Keratinocyte (primary cell): ENCODE data around the gene PNMA6E.

Experiments used
- EZH2 ChIP-seq: IDR thresholded peaks from one replicate; pipeline ENCODE4 v1.6.1; 2012; ENCODE audit warnings: inconsistent platforms, mild to moderate bottlenecking, low read length, moderate library complexity
- TF ChIP-seq, protein P1 (sequence below), 3 experiments: IDR thresholded peaks in 1 of 3; conservative IDR thresholded peaks in 1 of 3; optimal IDR thresholded peaks in 1 of 3; 2 replicates in 2 of 3; 3 replicates in 1 of 3; pipeline versions ENCODE3 to v1.5.1; 2011; ENCODE audit warnings: low read length in 3 of 3, mild to moderate bottlenecking in 3 of 3, moderate library complexity in 2 of 3, control low read depth in 1 of 3, inconsistent platforms in 1 of 3; ENCODE audit not compliant: insufficient read depth in 2 of 3; ENCODE audit errors: extremely low read depth in 1 of 3

DNA sequence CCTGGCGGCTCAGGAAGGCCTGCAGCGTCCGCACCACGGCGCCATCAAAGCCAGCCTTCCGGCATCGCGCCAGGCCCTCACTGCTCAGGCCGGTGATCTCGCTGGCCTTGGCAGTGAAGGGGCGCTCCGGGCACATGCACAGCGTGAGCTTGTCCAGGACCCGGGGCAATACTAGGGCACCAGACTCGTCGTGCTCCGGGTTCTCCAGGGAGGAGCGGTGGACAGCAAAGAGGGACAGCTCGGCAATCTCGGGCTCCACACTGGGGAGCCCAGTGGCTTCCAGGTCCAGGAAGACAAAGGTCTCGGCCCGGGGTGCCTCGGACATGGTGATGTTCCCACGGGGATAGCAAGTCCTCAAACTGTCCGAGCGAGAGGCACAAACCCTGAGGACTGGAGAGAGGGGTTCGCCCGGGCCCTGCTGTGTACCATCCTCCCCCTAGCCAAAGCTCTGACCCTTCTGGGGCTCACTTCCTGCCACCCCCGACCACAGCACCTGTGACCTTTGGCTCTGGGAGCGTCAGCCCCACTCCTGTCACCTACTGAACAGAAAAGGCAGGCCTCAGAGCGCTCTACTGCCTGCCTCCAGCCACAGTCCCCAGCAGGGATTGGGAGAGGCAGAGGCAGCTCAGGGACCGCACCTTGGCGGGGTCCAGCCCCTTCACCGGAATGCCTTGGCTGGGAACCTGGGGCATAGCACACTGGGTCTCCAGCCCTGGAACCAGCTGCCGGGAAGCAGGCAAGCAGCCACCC lies 44.1 kb upstream of the PNMA6E start:
- TF ChIP-seq, protein P1, sequence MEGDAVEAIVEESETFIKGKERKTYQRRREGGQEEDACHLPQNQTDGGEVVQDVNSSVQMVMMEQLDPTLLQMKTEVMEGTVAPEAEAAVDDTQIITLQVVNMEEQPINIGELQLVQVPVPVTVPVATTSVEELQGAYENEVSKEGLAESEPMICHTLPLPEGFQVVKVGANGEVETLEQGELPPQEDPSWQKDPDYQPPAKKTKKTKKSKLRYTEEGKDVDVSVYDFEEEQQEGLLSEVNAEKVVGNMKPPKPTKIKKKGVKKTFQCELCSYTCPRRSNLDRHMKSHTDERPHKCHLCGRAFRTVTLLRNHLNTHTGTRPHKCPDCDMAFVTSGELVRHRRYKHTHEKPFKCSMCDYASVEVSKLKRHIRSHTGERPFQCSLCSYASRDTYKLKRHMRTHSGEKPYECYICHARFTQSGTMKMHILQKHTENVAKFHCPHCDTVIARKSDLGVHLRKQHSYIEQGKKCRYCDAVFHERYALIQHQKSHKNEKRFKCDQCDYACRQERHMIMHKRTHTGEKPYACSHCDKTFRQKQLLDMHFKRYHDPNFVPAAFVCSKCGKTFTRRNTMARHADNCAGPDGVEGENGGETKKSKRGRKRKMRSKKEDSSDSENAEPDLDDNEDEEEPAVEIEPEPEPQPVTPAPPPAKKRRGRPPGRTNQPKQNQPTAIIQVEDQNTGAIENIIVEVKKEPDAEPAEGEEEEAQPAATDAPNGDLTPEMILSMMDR (optimal IDR thresholded peaks at IDR 0.05 in 1 of 3, IDR thresholded peaks at IDR 0.05 in 1 of 3, conservative IDR thresholded peaks at IDR 0.05 in 1 of 3; ENCODE audit: extremely low read depth in 1 of 3, insufficient read depth in 2 of 3, low read length in 3 of 3): no peak
- TF ChIP-seq EZH2: no peak
